Diencephalon (tissue), 1 donor: ENCODE measurements around the gene BATF2. TPM values are rescaled to one million over a fixed set of nuclear protein-coding genes. Genes with fewer than 3 reads are reported as not detected.

Experiments
- small RNA-seq: library from RNA; depleted of rRNA; stranded (forward); fragments of <200 nt; gene quantifications from one replicate; pipeline ENCODE3, GENCODE V24; 2014
- total RNA-seq: library from RNA; depleted of rRNA; stranded (reverse); fragments of >200 nt; gene quantifications from one replicate; pipeline ENCODE4 v1.2.3, GENCODE V29; 2014

Gene BATF2, protein sequence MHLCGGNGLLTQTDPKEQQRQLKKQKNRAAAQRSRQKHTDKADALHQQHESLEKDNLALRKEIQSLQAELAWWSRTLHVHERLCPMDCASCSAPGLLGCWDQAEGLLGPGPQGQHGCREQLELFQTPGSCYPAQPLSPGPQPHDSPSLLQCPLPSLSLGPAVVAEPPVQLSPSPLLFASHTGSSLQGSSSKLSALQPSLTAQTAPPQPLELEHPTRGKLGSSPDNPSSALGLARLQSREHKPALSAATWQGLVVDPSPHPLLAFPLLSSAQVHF
- not detected for total RNA-seq

GRCh38 chr11:64996710-64997380 lies at the start of gene BATF2:
TSS of gene BATF2 (minus strand) at chr11:64996971. CDS start at chr11:64996914, 57 bp downstream.

DNA sequence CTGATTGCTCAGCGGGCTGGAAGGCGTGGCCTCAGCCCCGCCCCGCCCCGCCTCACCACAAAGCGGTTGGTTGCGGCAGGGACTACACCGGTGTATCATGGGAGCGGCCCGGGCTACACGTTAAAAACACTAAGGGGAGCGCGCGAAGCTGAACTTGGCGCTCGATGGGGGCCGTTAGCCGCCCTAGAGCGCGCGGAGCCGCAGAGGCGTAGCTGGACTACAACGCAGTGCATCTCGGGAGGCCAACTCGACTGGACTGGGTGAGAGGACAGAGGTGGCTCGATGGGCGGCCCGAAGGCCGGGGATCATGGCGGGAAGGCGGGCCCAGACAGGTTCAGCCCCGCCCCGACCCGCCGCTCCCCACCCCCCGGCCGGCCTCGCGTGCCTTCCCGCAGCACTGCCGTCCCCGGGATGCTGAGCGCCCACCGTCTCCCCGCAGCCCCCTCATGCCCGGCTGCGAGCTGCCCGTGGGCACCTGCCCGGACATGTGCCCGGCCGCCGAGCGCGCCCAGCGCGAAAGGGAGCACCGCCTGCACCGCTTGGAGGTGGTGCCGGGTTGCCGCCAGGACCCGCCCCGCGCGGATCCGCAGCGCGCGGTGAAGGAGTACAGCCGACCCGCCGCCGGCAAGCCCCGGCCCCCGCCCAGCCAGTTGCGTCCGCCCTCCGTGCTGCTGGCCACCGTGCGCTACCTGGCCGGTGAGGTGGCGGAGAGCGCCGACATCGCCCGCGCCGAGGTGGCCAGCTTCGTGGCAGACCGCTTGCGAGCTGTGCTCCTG lies 44.3 kb upstream of the BATF2 start, which contains the start of gene SAC3D1:
Gene SAC3D1 (plus strand): TSS at position 364 of the 776 bp plus-strand sequence. CDS start 83 bp downstream, at position 447.

GRCh38 chr11:65027213-65028067 lies 30.7 kb upstream of the BATF2 start, which contains the start of gene SNX15:
TSS of gene SNX15 (plus strand) at chr11:65027439. CDS start at chr11:65027538, 99 bp downstream.

GRCh38 chr11:65013888-65014725 lies 17.3 kb upstream of the BATF2 start, which contains the start of gene ARL2:
TSS of gene ARL2 (plus strand) at chr11:65014160. CDS start at chr11:65014208, 48 bp downstream.

DNA sequence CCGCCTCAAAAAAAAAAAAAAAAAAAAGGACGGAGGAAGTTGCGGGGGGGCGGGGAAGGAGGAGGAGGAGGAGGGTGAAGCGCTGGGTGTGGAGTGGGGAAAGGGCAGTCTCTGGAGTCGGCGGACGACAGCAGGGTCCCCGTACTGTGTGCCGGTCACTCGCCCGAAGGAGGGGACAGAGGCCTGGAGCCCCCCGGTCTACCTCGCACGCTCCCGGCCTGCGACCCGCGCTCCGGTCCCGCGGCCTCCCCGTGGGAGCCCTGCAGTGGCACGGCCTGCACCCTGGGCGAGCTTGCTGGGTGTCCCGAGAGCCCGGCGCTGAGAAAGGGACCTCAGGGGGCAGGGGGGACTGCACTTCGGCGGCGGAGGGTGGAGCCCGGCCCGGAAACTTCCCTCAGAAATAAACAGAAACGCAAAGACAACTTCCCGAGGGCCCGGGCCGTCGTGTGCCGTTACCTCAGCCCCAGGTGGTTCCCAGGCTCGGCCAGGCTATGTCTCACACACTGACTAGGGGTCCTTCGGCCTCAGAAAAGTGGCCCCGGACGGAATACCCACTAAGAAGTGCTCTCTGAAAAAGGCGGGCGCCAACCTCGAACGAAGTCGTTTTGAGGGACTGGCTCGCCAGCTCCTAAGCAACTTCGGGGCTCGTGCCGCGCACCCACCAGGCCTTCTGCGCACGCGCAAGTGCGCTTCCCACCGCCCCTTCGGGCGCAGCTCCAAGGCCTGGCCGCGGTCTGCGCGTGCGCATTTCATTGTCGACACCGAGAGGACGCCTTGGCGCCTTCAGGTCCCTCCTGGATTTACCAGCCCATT lies 25.1 kb downstream of the BATF2 start, which contains the start of gene MAJIN:
Gene MAJIN (minus strand): TSS at position 688 of the 813 bp plus-strand sequence. CDS start 12,703 bp downstream, outside the sequence.

Small RNAs within 50 kb of the gene (small RNA-seq; reads per million reads assigned to genes)
- gene MIR6879 (not detected), gene SNX15 (not detected)

Other genes starting within 250 kb of the BATF2 start
- 2.3 TPM for gene PYGM, start 237.0 kb downstream of the BATF2 start, total RNA-seq
- gene SF1, start 218.4 kb downstream of the BATF2 start, total RNA-seq: 75.2 TPM
- gene MAP4K2, start 193.8 kb downstream of the BATF2 start, total RNA-seq: 17.1 TPM
- 18.0 TPM for gene MEN1, start 186.4 kb downstream of the BATF2 start, total RNA-seq
- 2.1 TPM for gene CDC42BPG, start 152.3 kb downstream of the BATF2 start, total RNA-seq
- 39.0 TPM for gene EHD1, start 118.3 kb downstream of the BATF2 start, total RNA-seq
- 9.9 TPM for gene ATG2A, start 79.8 kb downstream of the BATF2 start, total RNA-seq
- 39.7 TPM for gene PPP2R5B, start 72.3 kb downstream of the BATF2 start, total RNA-seq
- gene GPHA2, start 61.1 kb downstream of the BATF2 start, total RNA-seq: not detected
- gene MAJIN, start 24.9 kb downstream of the BATF2 start, total RNA-seq: not detected
- gene ARL2, start 17.2 kb upstream of the BATF2 start, total RNA-seq: 73.4 TPM
- gene SNX15, start 30.5 kb upstream of the BATF2 start, total RNA-seq: 16.4 TPM
- gene SAC3D1, start 44.2 kb upstream of the BATF2 start, total RNA-seq: 6.9 TPM
- 4.2 TPM for gene NAALADL1, start 61.6 kb upstream of the BATF2 start, total RNA-seq
- gene CDCA5, start 87.1 kb upstream of the BATF2 start, total RNA-seq: 2.3 TPM
- 15.7 TPM for gene ZFPL1, start 87.3 kb upstream of the BATF2 start, total RNA-seq
- gene VPS51, start 99.2 kb upstream of the BATF2 start, total RNA-seq: 125 TPM
- 81.4 TPM for gene TM7SF2, start 114.9 kb upstream of the BATF2 start, total RNA-seq
- 6.9 TPM for gene ZNHIT2, start 120.7 kb upstream of the BATF2 start, total RNA-seq
- 229 TPM for gene FAU, start 125.2 kb upstream of the BATF2 start, total RNA-seq
- 39.7 TPM for gene MRPL49, start 125.3 kb upstream of the BATF2 start, total RNA-seq
- gene SYVN1, start 137.5 kb upstream of the BATF2 start, total RNA-seq: 11.1 TPM
- not detected for gene SPDYC, start 173.3 kb upstream of the BATF2 start, total RNA-seq
- gene CAPN1, start 185.0 kb upstream of the BATF2 start, total RNA-seq: 64.6 TPM